Skin epidermis (tissue), 12 donors: Measurements from ENCODE around the gene PACS1.

Experiments used
- H3K27ac ChIP-seq, 21 experiments: fragments of 200-600 bp; sonication (generic) in 11 of 21; one replicate each; pipeline ENCODE4 v1.5.0; 2020; ENCODE audit warnings: mild to moderate bottlenecking in 3 of 21, inconsistent platforms in 2 of 21, moderate library complexity in 2 of 21
- H3K4me3 ChIP-seq, 7 experiments: fragments of 200-600 bp; sonication (generic) in 2 of 7; one replicate each; pipeline ENCODE4 v1.5.0; 2020; ENCODE audit warnings: inconsistent platforms in 2 of 7, mild to moderate bottlenecking in 2 of 7, moderate library complexity in 1 of 7

The PACS1 gene

DNA sequence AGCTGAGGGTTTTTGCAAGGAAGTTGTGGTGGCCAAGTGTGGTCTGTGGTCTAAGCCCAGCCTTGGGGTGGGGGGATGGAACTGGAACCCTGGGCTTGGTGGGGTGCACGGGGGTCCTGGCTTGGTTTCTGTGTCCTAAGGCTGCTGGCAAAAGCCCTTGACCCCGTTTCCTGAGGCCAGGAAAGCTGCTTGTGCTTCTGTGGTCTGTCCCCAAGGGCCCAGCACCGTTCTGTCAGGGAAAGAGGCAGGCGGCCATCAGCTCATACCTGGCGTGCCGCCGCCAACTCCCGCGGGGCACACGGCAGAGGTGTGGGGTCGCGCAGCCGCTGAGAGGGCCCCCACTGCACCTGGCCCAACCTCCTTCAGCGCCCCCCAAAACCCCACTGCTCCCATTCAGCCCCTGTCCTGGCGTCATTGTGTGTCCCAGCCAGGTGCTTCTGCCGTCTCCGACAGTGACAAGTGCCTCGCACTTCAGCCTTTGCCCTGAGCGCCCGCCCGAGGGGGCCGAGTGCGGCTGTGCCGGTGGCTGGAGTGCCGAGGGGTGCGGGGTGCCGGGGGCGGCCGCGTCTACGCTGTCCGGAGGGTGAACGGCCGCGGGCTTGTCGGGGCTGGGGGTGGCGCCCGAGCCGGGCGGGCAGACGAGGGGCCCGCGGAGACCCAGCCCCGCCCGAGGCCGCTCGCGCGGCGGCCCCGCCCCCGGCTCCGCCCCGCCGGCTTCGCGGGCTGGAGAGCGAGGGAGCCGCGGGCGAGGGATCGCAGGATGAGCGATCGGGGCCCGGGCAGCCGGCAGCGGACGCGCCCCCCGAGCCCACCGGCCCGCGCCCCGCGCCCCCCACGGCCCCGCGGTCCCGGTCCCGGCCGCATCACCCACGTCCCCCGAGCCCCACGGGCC, 207.6 kb downstream of the PACS1 start, which contains the start of gene CNIH2:
Gene CNIH2 (plus strand): TSS at position 705 of the 892 bp plus-strand sequence. CDS start 282 bp downstream, outside the sequence.
- Histone ChIP-seq H3K27ac (peak within 1 kb of the TSS in 6 of 21 experiments; percentile 10 to 67 (median 36)), H3K4me3 (peak within 1 kb of the TSS in 3 of 7 experiments; percentile 22 to 31 (median 30))

GRCh38 chr11:66278363-66279091, 208.5 kb downstream of the PACS1 start:
- Histone ChIP-seq H3K4me3 (peak overlapping the region in 2 of 7 experiments; percentile 30 to 31), H3K27ac (no peak overlapping the region)

GRCh38 chr11:66279092-66279734, 209.1 kb downstream of the PACS1 start:
- Histone ChIP-seq H3K27ac (no peak overlapping the region), H3K4me3 (peak overlapping the region in 1 of 7 experiments; percentile 30)

- no peak overlapping the region for H3K4me3 ChIP-seq
- H3K27ac ChIP-seq: no peak overlapping the region
These were observed 210.4 kb downstream of the PACS1 start for GRCh38 chr11:66280428-66280827.

GRCh38 chr11:66281001-66281400, 210.9 kb downstream of the PACS1 start:
- Histone ChIP-seq H3K27ac (no peak overlapping the region), H3K4me3 (no peak overlapping the region)

DNA sequence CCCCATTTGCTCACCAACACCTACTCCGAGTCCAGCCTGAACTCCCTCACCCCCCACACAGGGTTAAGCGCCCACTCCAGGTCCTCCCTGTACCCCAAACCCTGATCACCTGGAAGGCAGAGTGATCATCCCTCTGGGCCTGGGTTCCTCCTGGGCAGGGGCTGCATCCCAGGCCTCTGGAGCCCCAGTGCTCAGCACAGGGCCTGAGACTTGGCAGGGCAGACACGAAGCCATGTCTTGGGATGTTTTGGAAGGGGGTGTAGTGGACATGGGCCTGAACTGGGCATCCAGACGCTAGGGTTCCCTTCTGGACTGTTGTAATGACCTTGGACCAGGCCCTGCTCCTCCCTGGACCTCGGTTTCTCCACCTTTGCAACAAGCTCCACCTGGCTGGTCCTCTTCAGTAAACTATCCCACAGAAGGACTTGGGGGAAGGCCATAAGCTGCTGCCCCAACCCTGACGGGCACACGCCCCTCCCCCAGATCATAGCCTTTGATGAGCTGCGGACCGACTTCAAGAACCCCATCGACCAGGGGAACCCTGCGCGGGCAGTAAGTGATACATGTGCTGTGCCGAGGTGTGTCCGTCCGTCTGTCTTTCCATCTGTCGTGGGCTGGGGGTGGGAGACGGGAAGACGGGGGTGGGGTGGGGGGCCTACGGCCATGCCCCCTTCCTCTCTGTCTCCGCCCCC, 211.8 kb downstream of the PACS1 start:
- Histone ChIP-seq H3K4me3 (no peak overlapping the region), H3K27ac (no peak overlapping the region)

- no peak overlapping the region for H3K4me3 ChIP-seq
- H3K27ac ChIP-seq: peak overlapping the region in 5 of 21 experiments; percentile 24 to 41 (median 31)
These were observed 212.7 kb downstream of the PACS1 start for GRCh38 chr11:66282468-66283455.

GRCh38 chr11:66283461-66284105, 213.5 kb downstream of the PACS1 start:
- Histone ChIP-seq H3K27ac (no peak overlapping the region), H3K4me3 (no peak overlapping the region)

DNA sequence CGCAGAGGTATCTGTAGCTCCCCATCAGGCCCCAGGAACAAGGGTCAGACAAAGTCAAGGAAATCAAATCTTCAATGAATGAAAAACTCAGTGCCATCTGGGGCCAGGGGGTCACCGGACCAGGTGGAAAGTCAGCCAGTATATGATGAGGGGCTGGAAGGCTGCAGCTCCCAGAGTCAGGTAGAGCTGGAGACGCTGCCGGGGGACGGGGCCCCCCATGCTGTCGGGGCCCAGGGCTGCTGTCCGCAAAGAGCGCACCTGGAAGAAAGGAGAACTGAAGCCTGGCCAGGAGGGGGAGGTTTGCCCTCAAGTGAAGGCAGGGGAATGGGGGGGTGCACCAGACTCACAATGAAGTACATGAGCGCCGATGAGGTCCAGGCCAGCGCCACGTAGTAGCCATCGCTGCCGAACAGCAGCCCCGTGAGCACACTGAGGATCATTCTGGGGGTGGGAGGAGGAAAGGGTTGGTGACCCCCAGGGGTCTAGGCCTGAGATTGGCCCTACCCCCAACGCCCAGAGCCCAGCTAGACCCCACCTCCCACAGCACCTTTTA, 214.5 kb downstream of the PACS1 start:
- H3K4me3 ChIP-seq: no peak overlapping the region
- H3K27ac ChIP-seq: no peak overlapping the region

GRCh38 chr11:66285250-66285947, 215.3 kb downstream of the PACS1 start:
- Histone ChIP-seq H3K27ac (no peak overlapping the region), H3K4me3 (no peak overlapping the region)

- Histone ChIP-seq H3K27ac (no peak overlapping the region), H3K4me3 (no peak overlapping the region)
These were observed 216.6 kb downstream of the PACS1 start for GRCh38 chr11:66286699-66287098.

GRCh38 chr11:66287211-66287888, 217.3 kb downstream of the PACS1 start:
- Histone ChIP-seq H3K27ac (peak overlapping the region in 4 of 21 experiments; percentile 86 to 98 (median 96)), H3K4me3 (peak overlapping the region in 4 of 7 experiments; percentile 79 to 99 (median 83))

DNA sequence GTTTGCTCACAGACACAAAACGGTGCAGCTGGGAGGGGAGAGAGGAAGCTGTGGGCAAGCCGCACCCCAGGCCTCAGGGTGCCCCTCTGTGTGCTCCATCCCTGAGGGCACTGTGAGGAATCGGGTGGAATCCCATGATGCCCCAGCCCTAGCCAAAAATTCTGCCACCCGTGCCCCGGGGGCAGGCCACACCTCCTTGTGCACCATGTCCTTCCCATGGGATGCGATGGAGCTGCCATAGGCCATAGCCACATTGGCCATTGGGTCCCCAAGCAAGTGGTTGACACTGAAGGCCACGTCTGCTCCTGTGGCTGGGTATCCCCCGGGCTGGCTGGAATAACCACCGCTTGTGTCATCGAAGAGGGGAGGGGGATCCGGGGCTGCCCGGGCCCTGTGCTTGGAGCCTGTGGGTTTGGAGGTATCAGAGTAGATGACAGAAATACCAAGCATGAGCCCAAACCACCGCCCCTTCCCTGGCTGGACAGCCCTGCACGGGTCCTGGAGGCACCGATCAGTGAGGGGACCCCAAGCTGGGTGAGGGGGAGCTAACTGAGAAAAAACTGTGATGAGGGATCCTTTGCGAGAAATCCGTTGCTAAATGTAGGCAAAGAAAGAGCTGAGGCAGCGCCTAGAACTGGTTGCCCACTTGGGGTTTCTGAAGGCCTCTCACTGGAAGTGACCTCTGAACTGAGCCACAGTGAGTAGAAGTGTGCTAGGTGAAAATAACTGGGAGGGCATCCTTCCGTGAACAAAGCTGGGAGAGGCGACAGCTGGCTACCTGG, 218.0 kb downstream of the PACS1 start:
- Histone ChIP-seq H3K4me3 (peak overlapping the region; percentile 77 to 99 (median 86)), H3K27ac (peak overlapping the region in 20 of 21 experiments; percentile 86 to 98 (median 94))

DNA sequence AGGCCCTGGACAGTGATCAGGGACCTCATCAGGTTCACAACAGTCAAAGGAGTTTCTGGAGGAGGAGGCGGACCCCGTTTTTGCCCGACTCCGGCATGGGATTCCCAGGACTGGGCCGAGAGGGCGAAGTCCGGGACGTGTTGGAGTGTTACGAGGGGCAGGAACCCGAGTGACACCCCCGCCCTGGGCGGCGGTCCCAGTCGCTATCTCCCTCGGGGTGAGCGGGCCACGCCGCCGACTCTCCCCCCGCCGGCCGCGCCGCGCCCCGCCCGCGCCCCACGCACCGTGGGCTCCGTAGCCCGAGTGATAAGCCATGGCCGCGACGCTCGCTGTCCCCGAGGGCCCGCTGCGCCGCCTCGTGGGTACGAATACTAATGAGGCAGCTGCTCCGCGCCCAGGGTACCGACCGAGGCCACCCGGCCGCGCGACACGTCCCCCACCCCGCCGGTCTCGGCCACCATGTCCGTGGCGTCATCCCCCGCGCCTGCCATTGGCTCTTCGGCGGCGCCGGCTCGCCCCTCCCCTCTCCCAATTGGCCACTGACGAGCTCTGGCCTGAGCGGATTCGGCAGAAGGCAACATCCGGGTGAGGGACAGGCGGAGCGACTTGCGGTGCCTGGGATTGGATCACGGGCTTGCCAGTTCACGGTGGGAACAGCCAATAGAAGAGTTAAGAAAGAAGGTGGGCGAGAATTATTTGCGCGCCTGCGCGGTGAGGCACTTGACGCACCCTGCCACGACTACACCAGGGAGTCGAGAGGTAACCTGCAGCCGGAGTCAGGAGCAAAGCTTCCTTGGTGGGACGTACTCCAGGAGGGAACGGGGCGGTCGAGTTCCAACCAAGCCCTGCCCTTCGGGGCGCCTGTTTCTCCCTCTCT, 218.8 kb downstream of the PACS1 start, which contains the start of gene YIF1A:
Gene YIF1A (minus strand): TSS at position 473 of the 877 bp plus-strand sequence. CDS start 158 bp downstream, at position 315.
- Histone ChIP-seq H3K27ac (peak within 1 kb of the TSS; percentile 43 to 98 (median 94)), H3K4me3 (peak within 1 kb of the TSS; percentile 77 to 99 (median 86))
